SK-N-SH (cell line): ENCODE measurements around the gene MAST1. TPM values are rescaled to one million over a fixed set of nuclear protein-coding genes. Genes with fewer than 3 reads are reported as not detected.

Experiments used
- CTCF ChIA-PET: fragments of 300-600, 350-600 bp; formaldehyde crosslinking; extraction: SDS; loops from one replicate; lab custom pipeline; 2021; lab: Yijun Ruan, JAX
- POLR2A ChIA-PET: fragments of 350-600 bp; sonication (Branson Sonifier 250); formaldehyde crosslinking; extraction: SDS; loops from one replicate; lab custom pipeline; 2020; ENCODE audit warnings: antibody characterized with exemption, inconsistent platforms; lab: Yijun Ruan, JAX
- DNase-seq: peaks from one replicate; pipeline ENCODE4 v3.0.0; 2012
- H2AFZ ChIP-seq: fragments of 200-600 bp; sonication (generic); 2 replicates; pipeline ENCODE4 v1.8.1; 2016; ENCODE audit warnings: antibody characterized with exemption, mild to moderate bottlenecking, low read depth
- H3F3A ChIP-seq: fragments of 200-600 bp; sonication (generic); replicated peaks from 2 replicates; pipeline ENCODE3; 2016; ENCODE audit warnings: antibody characterized with exemption, mild to moderate bottlenecking; ENCODE audit not compliant: insufficient read depth
- H3K27ac ChIP-seq, 2 experiments: fragments of 200-500 bp in 1 of 2; fragments of 200-600 bp in 1 of 2; sonication (Bioruptor generic) in 1 of 2; sonication (generic), shearing (Covaris generic) in 1 of 2; 2 replicates each; pipeline versions ENCODE4 v1.5.1 to v1.6.1; 2014 to 2016; ENCODE audit warnings: low read depth in 2 of 2, inconsistent platforms in 1 of 2, low read length in 1 of 2, mild to moderate bottlenecking in 1 of 2, mixed read lengths in 1 of 2
- H3K27me3 ChIP-seq: fragments of 200-600 bp; sonication (generic), shearing (Covaris generic); 2 replicates; pipeline ENCODE4 v1.6.1; 2016; ENCODE audit warnings: mixed run types; ENCODE audit not compliant: insufficient read depth
- H3K36me3 ChIP-seq, 2 experiments: fragments of 200-500 bp in 1 of 2; fragments of 200-600 bp in 1 of 2; sonication (Bioruptor generic) in 1 of 2; sonication (generic) in 1 of 2; replicated peaks in 1 of 2; 2 replicates each; pipeline versions ENCODE3 to v1.5.1; 2014 to 2016; ENCODE audit warnings: low read length in 1 of 2, mild to moderate bottlenecking in 1 of 2; ENCODE audit not compliant: insufficient read depth in 2 of 2, control insufficient read depth in 1 of 2
- H3K4me1 ChIP-seq, 2 experiments: fragments of 200-500 bp in 1 of 2; fragments of 200-600 bp in 1 of 2; sonication (Bioruptor generic) in 1 of 2; sonication (generic), shearing (Covaris generic) in 1 of 2; 2 replicates each; pipeline versions ENCODE4 v1.5.1 to v1.6.1; 2014 to 2016; ENCODE audit warnings: low read depth in 1 of 2, low read length in 1 of 2, mixed run types in 1 of 2; ENCODE audit not compliant: insufficient read depth in 2 of 2, control insufficient read depth in 1 of 2
- H3K4me2 ChIP-seq: fragments of 200-600 bp; sonication (generic), shearing (Covaris generic); 2 replicates; pipeline ENCODE4 v1.6.1; 2017; ENCODE audit warnings: mixed run types
- H3K4me3 ChIP-seq, 2 experiments: fragments of 200-500 bp in 1 of 2; fragments of 200-600 bp in 1 of 2; sonication (Bioruptor generic) in 1 of 2; sonication (generic), shearing (Covaris generic) in 1 of 2; 2 replicates each; pipeline versions ENCODE4 v1.5.1 to v1.8.1; 2014 to 2016; ENCODE audit warnings: low read depth in 2 of 2, inconsistent platforms in 1 of 2, low read length in 1 of 2, mild to moderate bottlenecking in 1 of 2, mixed read lengths in 1 of 2, moderate library complexity in 1 of 2
- H3K79me2 ChIP-seq: fragments of 200-600 bp; sonication (generic); 2 replicates; pipeline ENCODE4 v1.8.1; 2017; ENCODE audit warnings: mild to moderate bottlenecking; ENCODE audit not compliant: insufficient read depth
- H3K9ac ChIP-seq: fragments of 200-600 bp; sonication (generic); 2 replicates; pipeline ENCODE4 v1.6.1; 2017; ENCODE audit warnings: mixed run types
- H3K9me2 ChIP-seq: fragments of 200-600 bp; sonication (generic); 2 replicates; pipeline ENCODE4 v1.6.1; 2017; ENCODE audit warnings: mixed run types
- H3K9me3 ChIP-seq: fragments of 200-600 bp; sonication (generic); 2 replicates; pipeline ENCODE4 v1.6.1; 2017; ENCODE audit warnings: mixed run types, mild to moderate bottlenecking, moderate library complexity
- H4K20me1 ChIP-seq: fragments of 200-600 bp; sonication (generic); 2 replicates; pipeline ENCODE4 v1.6.1; 2017; ENCODE audit warnings: mild to moderate bottlenecking, mixed run types; ENCODE audit not compliant: insufficient read depth
- EP300 ChIP-seq, 2 experiments: IDR thresholded peaks; 2 replicates each; pipeline versions ENCODE4 v1.4.0 to v1.6.1; 2012; ENCODE audit warnings: borderline replicate concordance in 1 of 2, low read depth in 1 of 2, low read length in 1 of 2
- EZH2phosphoT487 ChIP-seq: fragments of 200-600 bp; sonication (generic); IDR thresholded peaks from 2 replicates; pipeline ENCODE4 v1.6.1; 2017; ENCODE audit warnings: low read depth, mixed run types, mild to moderate bottlenecking, antibody characterized with exemption, moderate library complexity, borderline replicate concordance
- FOSL2 ChIP-seq: IDR thresholded peaks from 2 replicates; pipeline ENCODE4 v1.4.0; 2012; ENCODE audit warnings: low read depth, mild to moderate bottlenecking, moderate library complexity, borderline replicate concordance
- FOXM1 ChIP-seq: IDR thresholded peaks from 2 replicates; pipeline ENCODE4 v1.4.0; 2012; ENCODE audit warnings: low read depth, mild to moderate bottlenecking
- GATA2 ChIP-seq: sonication (generic); formaldehyde crosslinking; IDR thresholded peaks from 2 replicates; pipeline ENCODE4 v1.5.0; 2020; ENCODE audit warnings: mild to moderate bottlenecking, missing genetic modification reagents
- JUND ChIP-seq: IDR thresholded peaks from 2 replicates; pipeline ENCODE4 v1.4.0; 2012
- MEF2A ChIP-seq: IDR thresholded peaks from 2 replicates; pipeline ENCODE4 v1.4.0; 2012; ENCODE audit warnings: low read depth, borderline replicate concordance
- MXI1 ChIP-seq: IDR thresholded peaks from 2 replicates; pipeline ENCODE4 v1.6.1; 2012; ENCODE audit warnings: mild to moderate bottlenecking, low read depth, low read length, improper control_type of control experiment
- NFIC ChIP-seq: IDR thresholded peaks from 2 replicates; pipeline ENCODE4 v1.4.0; 2012; ENCODE audit warnings: borderline replicate concordance
- NRF1 ChIP-seq: IDR thresholded peaks from 2 replicates; pipeline ENCODE4 v1.6.1; 2012; ENCODE audit warnings: low read depth, mild to moderate bottlenecking, low read length
- POLR2AphosphoS5 ChIP-seq: IDR thresholded peaks from 2 replicates; pipeline ENCODE4 v1.6.1; 2012; ENCODE audit warnings: low read depth, low read length
- RAD21 ChIP-seq: IDR thresholded peaks from 2 replicates; pipeline ENCODE4 v1.6.1; 2012; ENCODE audit warnings: mild to moderate bottlenecking, low read length
- RFX5 ChIP-seq: IDR thresholded peaks from 2 replicates; pipeline ENCODE4 v1.6.1; 2012; ENCODE audit warnings: mild to moderate bottlenecking, improper control_type of control experiment, low read length
- SIN3A ChIP-seq: IDR thresholded peaks from 2 replicates; pipeline ENCODE4 v1.6.1; 2012; ENCODE audit warnings: low read depth, mild to moderate bottlenecking, low read length, moderate library complexity, borderline replicate concordance
- SMC3 ChIP-seq: IDR thresholded peaks from 2 replicates; pipeline ENCODE4 v1.6.1; 2012; ENCODE audit warnings: low read depth, low read length, improper control_type of control experiment
- TAF1 ChIP-seq: IDR thresholded peaks from 2 replicates; pipeline ENCODE4 v1.6.1; 2012; ENCODE audit warnings: low read depth, mild to moderate bottlenecking, low read length, moderate library complexity, borderline replicate concordance
- USF1 ChIP-seq: IDR thresholded peaks from 2 replicates; pipeline ENCODE4 v1.4.0; 2012; ENCODE audit warnings: low read depth, borderline replicate concordance
- WGBS: methylation state at CpG from one replicate; pipeline ENCODE4 v1.1.6; 2017; ENCODE audit warnings: low lambda C conversion rate; 5-methylcytosine and 5-hydroxymethylcytosine counted together
- polyA plus RNA-seq, 3 experiments: library from polyadenylated mRNA; depleted of rRNA; stranded (reverse); fragments of >200 nt; gene quantifications; 2 replicates each; pipeline ENCODE4 v1.2.3, GENCODE V29; 2012
- TF ChIP-seq, protein P1 (sequence below): fragments of 150-350 bp; IDR thresholded peaks from 2 replicates; pipeline ENCODE4 v1.6.1; 2016; ENCODE audit warnings: mild to moderate bottlenecking, low read depth, low read length
- TF ChIP-seq, protein P2 (sequence below): IDR thresholded peaks from 2 replicates; pipeline ENCODE4 v1.4.0; 2012; ENCODE audit warnings: low read depth, borderline replicate concordance
- TF ChIP-seq, protein P3 (sequence below): IDR thresholded peaks from 2 replicates; pipeline ENCODE4; 2012
- TF ChIP-seq, protein P4 (sequence below): IDR thresholded peaks from 2 replicates; pipeline ENCODE4 v1.6.1; 2012; ENCODE audit warnings: mild to moderate bottlenecking, low read depth, low read length, moderate library complexity
- TF ChIP-seq, protein P5 (sequence below): fragments of 150-350 bp; IDR thresholded peaks from 2 replicates; pipeline ENCODE4 v1.6.1; 2017; ENCODE audit warnings: antibody characterized with exemption, low read length, low read depth, borderline replicate concordance

Gene MAST1
- polyA plus RNA-seq, 1 of the 3 experiments (the other 2 are of a cell fraction) = 9.7 TPM

DNA sequence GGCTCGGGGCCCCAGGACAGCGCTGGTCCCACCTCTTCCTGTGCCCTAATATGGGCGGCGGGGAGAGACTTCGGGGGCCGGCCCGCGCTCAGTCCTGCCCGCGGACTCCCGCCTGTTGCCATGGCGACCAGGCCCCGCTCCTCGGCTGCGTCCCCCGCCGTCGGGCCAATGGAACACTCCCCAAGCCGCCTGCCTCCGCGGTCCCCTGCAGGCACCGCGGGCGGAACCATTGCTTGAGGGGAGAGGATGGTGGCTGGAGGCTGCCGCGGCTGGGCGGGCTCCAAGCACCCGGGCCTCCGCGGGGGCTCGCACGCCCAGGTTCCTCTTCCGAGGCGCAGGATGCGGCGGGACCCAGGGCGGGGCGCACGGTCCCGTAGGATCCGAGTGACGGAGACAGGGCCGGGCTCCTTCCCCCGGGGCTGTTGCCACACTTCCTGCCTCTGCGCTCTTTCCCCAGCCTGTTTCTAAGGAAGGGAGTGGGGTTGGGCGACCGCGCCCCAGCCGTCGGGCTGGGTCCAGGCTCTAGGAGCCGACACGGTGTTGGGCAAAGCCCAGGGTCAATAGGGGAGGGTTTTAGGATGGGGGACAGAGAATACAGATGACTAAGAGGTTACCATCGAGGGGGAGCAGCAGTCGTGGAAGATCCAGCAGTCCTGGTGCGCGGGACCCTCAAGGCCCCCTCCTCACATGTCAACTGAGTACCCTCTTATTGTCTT is 48.3 kb upstream of the MAST1 start:
- peak overlapping the region; percentile 95 for H3K9ac ChIP-seq
- H3F3A ChIP-seq = peaks cover 59% of the 10 kb centered on the region
- peak overlapping the region; percentile 88 for H3K4me2 ChIP-seq
- CTCF ChIA-PET = interaction anchor here (1.1 to 17.1 kb wide), 6 partner anchors 12 to 57 kb away, joined by 3 to 447 read pairs (median 30); partner anchors contain the start of gene HOOK2
- H3K9me2 ChIP-seq = no peaks in the 10 kb centered on the region
- H3K4me3 ChIP-seq = peak overlapping the region; percentile 55 to 80
- H3K9me3 ChIP-seq = no peaks in the 10 kb centered on the region
- peaks cover 20% of the 10 kb centered on the region for H3K79me2 ChIP-seq
- H2AFZ ChIP-seq = peak overlapping the region; percentile 63; the same call in 1 of the 2 replicates
- peaks cover 38 to 53% of the 10 kb centered on the region in 2 experiments for H3K4me1 ChIP-seq
- DNase-seq = peak; percentile 92
- 3% methylated on average over 18 of the region's 56 CpGs for WGBS
- peaks cover 17% of the 10 kb centered on the region for H4K20me1 ChIP-seq
- POLR2A ChIA-PET = interaction anchor here (1.1 to 4.4 kb wide), 4 partner anchors 12 to 38 kb away, joined by 3 to 88 read pairs (median 5); no protein-coding TSS in a partner anchor
- no peaks in the 10 kb centered on the region for H3K27me3 ChIP-seq
- H3K27ac ChIP-seq = peak overlapping the region; percentile 96 to 97
- H3K36me3 ChIP-seq = peaks cover 0 to 6% of the 10 kb centered on the region in 2 experiments
- TF ChIP-seq FOXM1 (no peak; the same call in 1 of the 2 replicates), SIN3A (0 out of 2 replicates have a peak, but pooled peaks have one; percentile 11), MEF2A (no peak), USF1 (no peak), JUND (no peak), TAF1 (peak; percentile 17; the same call in 1 of the 2 replicates), EP300 (IDR thresholded peaks at IDR 0.05; ENCODE audit: borderline replicate concordance in 1 of 2, low read depth in 1 of 2, low read length in 1 of 2) (no peak), MXI1 (peak; percentile 60), RFX5 (no peak), POLR2AphosphoS5 (peak; percentile 51; the same call in 1 of the 2 replicates), GATA2 (no peak), SMC3 (no peak), NFIC (no peak), EZH2phosphoT487 (no peak), NRF1 (no peak), RAD21 (no peak), FOSL2 (no peak)
- TF ChIP-seq, protein P1, sequence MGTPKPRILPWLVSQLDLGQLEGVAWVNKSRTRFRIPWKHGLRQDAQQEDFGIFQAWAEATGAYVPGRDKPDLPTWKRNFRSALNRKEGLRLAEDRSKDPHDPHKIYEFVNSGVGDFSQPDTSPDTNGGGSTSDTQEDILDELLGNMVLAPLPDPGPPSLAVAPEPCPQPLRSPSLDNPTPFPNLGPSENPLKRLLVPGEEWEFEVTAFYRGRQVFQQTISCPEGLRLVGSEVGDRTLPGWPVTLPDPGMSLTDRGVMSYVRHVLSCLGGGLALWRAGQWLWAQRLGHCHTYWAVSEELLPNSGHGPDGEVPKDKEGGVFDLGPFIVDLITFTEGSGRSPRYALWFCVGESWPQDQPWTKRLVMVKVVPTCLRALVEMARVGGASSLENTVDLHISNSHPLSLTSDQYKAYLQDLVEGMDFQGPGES = no peak
- TF ChIP-seq, protein P2, sequence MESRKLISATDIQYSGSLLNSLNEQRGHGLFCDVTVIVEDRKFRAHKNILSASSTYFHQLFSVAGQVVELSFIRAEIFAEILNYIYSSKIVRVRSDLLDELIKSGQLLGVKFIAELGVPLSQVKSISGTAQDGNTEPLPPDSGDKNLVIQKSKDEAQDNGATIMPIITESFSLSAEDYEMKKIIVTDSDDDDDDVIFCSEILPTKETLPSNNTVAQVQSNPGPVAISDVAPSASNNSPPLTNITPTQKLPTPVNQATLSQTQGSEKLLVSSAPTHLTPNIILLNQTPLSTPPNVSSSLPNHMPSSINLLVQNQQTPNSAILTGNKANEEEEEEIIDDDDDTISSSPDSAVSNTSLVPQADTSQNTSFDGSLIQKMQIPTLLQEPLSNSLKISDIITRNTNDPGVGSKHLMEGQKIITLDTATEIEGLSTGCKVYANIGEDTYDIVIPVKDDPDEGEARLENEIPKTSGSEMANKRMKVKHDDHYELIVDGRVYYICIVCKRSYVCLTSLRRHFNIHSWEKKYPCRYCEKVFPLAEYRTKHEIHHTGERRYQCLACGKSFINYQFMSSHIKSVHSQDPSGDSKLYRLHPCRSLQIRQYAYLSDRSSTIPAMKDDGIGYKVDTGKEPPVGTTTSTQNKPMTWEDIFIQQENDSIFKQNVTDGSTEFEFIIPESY = no peak
- TF ChIP-seq, protein P3, sequence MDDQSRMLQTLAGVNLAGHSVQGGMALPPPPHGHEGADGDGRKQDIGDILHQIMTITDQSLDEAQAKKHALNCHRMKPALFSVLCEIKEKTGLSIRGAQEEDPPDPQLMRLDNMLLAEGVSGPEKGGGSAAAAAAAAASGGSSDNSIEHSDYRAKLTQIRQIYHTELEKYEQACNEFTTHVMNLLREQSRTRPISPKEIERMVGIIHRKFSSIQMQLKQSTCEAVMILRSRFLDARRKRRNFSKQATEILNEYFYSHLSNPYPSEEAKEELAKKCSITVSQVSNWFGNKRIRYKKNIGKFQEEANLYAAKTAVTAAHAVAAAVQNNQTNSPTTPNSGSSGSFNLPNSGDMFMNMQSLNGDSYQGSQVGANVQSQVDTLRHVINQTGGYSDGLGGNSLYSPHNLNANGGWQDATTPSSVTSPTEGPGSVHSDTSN = no peak
- TF ChIP-seq, protein P4, sequence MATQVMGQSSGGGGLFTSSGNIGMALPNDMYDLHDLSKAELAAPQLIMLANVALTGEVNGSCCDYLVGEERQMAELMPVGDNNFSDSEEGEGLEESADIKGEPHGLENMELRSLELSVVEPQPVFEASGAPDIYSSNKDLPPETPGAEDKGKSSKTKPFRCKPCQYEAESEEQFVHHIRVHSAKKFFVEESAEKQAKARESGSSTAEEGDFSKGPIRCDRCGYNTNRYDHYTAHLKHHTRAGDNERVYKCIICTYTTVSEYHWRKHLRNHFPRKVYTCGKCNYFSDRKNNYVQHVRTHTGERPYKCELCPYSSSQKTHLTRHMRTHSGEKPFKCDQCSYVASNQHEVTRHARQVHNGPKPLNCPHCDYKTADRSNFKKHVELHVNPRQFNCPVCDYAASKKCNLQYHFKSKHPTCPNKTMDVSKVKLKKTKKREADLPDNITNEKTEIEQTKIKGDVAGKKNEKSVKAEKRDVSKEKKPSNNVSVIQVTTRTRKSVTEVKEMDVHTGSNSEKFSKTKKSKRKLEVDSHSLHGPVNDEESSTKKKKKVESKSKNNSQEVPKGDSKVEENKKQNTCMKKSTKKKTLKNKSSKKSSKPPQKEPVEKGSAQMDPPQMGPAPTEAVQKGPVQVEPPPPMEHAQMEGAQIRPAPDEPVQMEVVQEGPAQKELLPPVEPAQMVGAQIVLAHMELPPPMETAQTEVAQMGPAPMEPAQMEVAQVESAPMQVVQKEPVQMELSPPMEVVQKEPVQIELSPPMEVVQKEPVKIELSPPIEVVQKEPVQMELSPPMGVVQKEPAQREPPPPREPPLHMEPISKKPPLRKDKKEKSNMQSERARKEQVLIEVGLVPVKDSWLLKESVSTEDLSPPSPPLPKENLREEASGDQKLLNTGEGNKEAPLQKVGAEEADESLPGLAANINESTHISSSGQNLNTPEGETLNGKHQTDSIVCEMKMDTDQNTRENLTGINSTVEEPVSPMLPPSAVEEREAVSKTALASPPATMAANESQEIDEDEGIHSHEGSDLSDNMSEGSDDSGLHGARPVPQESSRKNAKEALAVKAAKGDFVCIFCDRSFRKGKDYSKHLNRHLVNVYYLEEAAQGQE = no peak
- TF ChIP-seq, protein P5, sequence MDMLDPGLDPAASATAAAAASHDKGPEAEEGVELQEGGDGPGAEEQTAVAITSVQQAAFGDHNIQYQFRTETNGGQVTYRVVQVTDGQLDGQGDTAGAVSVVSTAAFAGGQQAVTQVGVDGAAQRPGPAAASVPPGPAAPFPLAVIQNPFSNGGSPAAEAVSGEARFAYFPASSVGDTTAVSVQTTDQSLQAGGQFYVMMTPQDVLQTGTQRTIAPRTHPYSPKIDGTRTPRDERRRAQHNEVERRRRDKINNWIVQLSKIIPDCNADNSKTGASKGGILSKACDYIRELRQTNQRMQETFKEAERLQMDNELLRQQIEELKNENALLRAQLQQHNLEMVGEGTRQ = no peak
